Stimulated activated CD8-positive, alpha-beta memory T cell treated with anti-CD3 and anti-CD28 coated beads, Interleukin-4, amount 100 ng/mL, for 48 hours (primary cell): ENCODE data around the gene PCDH7.

Experiments used
- DNase-seq: peaks from one replicate; pipeline ENCODE4 v3.0.0-alpha.2; 2020

Gene PCDH7

GRCh38 chr4:30720021-30720660 is at the start of gene PCDH7:
PCDH7 (plus strand) TSS chr4:30720369; CDS start chr4:30721423, 1,054 bp downstream.
- DNase-seq = no peak

DNA sequence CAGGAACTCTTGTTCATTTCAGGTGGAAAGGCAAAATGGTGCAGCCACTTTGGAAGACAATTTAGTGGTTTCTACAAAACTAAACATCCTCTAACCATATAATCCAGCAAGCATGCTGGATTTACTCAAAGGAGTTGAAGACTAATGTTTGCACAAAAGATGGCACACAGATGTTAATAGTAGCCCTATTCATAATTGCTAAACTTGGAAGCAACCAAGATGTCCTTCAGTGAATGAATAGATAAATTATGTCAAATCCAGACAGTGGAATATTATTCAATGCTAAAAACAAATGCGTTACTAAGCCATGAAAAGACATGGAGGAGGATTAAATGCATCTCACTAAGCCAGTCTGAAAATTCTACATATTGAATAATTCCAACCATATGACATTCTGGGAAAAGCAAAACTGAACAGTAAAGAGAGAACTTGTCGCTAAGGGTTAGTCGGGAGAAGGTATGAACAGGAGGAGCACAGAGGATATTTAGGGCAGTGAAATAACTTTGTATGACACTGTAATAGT is 48.2 kb upstream of the PCDH7 start:
- no peak for DNase-seq

- DNase-seq = no peak
Measured at GRCh38 chr4:30696191-30696590, 24.0 kb upstream of the PCDH7 start.

DNA sequence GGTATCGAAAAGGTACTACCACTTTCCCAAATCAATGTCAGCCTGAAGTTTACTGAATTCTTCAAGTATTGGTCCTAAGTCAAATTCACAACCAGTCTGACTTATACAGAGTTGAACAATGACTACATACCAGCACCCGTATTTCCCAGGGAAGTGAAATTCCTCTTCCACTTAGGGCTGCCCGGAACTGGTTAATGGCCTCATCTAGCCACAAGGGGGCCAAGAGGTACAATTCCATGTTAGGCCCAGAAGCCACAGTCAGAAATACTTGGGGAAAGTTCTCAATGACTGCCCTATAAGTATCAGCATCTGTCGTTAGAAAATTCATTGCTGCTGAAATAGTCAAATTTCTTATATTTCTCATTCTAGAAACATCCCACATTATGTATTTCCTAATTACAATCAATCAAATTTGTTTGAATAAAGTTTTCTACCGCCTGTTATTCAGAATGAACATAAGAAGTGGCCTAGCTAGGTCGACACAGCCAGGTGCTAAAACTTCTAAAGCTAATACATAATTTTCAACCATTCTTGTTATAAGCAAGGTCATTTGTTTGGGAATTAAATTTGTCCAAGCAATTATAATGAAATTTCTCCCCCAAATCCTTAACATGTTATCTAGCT is 5.6 kb upstream of the PCDH7 start:
- DNase-seq = no peak

DNA sequence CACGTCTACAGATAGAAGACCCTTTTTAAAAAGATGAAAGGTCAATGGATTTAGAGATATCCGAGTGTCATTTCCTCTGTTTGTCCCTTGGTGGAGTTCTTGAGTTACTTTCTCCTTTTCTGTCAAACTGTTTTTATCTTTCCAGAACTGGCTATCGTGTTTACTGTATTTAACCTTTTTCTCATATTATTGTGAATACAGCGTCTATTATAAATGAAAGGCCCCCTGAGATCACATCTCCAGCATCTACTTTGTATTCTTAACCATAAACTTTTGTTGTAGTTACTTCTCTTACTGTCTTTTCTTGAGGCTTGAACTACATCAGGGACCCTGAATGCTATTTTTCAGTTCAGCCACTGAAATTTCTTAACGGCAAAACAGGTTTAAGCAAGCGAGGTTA is 4.0 kb upstream of the PCDH7 start:
- no peak for DNase-seq

GRCh38 chr4:30716681-30717207 is 3.4 kb upstream of the PCDH7 start:
- no peak for DNase-seq

DNA sequence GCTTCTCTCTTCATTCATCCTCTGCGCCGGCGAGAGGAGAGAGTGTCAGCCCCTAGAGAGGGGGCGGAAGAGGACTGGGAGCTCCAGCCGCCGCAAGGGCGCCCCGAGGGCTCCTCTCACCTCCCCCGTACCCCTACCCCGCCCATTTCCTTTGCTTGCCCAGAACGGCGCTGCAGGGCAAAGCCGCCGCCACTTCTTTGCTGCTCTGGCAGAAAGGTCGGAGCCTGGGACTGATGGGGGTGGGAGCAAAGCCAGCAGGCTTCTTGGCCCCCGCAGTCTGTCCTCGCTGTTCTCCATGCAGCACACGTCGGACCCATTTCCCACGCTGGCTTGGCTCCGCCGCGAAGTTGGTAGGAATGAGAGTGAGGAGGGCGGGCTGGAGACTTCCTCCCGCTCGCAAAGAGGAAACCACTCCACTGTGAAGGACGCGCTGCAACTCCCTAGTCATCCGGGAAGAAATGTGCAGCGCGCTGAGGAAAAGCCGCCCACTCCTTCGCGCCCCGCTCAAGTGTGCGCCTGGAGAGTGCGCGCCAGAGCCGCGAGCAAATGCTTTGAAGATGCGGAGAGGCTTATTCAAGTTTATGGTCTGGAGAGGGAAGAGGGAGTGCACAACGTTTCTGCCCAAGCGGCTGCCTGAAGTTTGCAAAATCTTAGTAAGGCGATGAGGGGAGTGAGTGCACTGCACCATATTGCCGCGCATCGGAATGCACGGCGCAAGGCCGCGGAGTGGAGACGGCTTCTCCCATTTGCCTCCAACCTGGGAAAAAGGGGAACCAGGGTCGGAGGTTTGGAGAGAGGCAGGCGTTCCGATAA is 2.8 kb upstream of the PCDH7 start:
- peak; percentile 30 for DNase-seq

DNA sequence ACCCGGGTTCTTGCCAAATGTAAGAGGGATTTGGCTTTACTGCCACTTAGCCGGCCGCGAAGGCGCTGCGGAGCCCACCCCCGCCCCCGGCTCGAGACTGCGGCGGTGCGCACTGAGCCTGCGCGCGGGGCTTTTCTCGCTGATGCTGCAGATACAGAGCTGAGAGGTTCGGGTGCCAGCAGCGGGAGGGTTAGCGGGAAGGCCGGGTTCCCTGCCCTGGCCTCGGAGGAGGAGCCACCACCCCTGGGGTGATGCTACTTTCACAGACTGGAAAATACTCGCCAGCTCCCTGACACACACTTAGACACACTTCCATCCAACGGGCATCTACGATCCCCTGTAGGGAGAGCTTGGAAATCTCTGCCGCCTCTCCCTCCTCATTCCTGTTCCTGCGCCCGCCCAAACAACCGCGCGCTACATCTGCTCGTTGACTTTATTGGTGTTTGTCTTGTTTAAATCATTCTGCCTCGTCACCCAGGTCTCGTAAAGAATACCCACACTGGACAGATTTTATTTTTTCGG is 2.1 kb upstream of the PCDH7 start:
- no peak for DNase-seq

DNA sequence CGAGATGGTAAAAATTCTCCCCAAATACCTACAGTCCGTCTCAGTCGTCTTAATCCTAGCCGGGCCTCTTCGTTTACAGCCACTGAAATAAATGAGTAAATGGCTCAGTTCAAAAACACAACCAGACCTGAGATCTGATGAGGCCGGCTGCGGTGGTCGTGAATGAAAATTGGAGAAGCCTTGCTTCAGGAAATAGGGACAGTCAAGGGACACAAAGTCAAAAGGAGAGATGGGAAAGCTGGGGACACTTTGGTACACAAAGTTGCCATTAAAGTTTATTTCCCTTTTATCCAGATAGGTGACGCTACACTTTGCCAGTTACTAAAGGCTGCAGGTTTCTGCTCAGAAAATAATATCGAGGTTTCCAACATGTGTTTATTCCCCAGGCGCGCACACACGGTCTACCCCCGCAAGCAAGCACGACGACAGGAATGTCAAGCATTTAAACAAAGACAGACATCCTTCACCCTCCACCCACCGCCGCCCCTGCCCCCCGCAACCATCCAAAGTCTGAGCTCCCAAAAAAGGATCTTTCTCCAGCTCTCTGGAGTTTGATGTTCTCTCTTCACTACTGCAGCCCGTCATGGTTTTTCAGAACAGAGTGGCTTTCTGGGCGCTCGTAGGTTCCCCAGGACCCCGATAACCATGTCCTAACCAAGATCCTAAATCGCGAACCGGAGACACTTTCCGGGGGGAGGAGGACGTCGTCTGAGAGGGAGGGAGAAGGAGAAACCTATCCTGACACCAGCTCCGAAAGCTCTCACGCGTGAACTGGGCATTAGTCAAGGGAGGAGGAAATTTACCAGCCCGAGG is 1.3 kb upstream of the PCDH7 start:
- no peak for DNase-seq

DNA sequence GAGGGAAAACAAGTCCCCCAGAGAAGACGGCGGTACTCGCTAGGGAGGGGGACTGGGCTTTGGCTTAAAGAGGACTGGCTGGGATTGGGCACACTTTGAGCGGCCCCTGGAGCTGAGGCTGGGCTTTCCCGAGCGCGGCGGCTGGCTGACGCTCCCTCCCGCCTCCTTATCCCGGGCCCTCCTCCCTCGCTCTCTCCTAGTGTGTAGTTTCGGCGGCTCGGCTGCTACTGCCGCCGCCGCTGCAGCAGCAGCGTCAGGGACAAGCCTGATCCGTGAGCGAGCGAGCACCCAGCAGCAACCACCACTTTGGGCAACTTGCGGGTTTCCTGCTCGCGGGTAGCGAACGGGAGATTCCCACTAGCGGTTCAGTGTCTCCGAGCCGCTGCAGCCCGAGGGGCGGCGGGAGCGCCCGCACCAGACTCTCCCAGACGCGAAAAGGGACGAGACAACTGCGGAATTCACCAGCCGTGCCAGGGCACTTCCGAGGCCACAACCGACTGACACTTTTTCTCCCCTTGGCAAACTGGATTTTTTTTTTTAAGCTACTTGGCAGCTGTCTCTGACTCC is 632 bp upstream of the PCDH7 start:
- no peak for DNase-seq

GRCh38 chr4:30720661-30721184 is 554 bp downstream of the PCDH7 start:
- DNase-seq = no peak

GRCh38 chr4:30721185-30722091 is 1.3 kb downstream of the PCDH7 start:
- DNase-seq = peak; percentile 30

DNA sequence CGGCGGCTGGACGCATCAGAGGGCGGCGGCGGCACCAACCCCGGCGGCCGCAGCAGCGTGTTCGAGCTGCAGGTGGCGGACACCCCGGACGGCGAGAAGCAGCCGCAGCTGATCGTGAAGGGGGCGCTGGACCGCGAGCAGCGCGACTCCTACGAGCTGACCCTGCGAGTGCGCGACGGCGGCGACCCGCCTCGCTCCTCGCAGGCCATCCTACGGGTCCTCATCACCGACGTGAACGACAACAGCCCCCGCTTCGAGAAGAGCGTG is 1.9 kb downstream of the PCDH7 start:
- DNase-seq = no peak

DNA sequence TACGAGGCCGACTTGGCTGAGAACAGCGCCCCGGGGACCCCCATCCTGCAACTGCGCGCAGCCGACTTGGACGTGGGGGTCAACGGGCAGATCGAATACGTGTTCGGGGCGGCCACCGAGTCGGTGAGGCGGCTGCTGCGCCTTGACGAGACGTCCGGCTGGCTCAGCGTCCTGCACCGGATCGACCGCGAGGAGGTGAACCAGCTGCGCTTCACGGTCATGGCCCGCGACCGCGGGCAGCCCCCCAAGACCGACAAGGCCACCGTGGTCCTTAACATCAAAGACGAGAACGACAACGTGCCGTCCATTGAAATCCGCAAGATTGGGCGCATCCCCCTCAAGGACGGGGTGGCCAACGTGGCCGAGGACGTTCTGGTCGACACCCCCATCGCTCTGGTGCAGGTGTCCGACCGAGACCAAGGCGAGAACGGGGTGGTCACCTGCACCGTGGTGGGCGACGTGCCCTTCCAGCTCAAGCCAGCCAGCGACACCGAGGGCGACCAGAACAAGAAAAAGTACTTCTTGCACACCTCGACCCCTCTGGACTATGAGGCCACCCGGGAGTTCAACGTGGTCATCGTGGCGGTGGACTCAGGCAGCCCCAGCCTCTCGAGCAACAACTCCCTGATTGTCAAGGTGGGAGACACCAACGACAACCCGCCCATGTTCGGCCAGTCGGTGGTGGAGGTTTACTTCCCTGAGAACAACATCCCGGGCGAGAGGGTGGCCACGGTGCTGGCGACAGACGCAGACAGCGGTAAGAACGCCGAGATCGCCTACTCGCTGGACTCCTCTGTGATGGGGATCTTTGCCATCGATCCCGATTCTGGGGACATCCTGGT is 2.4 kb downstream of the PCDH7 start:
- DNase-seq = no peak

GRCh38 chr4:30723201-30723955 is 3.2 kb downstream of the PCDH7 start:
- no peak for DNase-seq

- DNase-seq = no peak
Measured at GRCh38 chr4:30724247-30724646, 4.1 kb downstream of the PCDH7 start.

- DNase-seq = no peak
Measured at GRCh38 chr4:30725562-30725961, 5.4 kb downstream of the PCDH7 start.

DNA sequence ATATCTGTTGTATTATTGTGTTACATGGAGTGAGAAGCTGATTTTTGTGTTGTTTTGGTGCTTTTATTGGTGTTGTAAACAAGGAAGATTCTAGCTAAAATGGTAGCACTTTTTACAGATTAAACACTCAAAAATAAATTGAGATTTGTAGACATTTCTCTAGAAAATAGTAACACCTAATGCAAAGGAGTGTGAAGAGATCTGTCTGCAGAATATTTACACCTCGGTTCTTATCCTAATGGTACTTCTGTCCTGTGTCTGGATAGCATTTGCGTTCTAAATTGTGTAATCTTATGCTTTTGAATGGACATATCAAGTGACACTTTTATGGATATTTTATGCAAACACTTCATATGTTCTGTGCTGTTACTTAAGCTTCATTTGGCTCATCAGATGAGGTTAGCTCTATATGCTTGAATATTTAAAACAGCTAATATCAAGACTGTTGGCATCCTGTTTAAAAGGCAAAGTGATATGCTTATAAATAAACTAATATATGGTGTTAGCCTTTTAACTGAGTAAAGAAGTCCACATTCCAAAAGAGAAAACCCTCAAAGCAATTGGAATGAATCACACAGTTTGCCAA is 6.0 kb downstream of the PCDH7 start:
- no peak for DNase-seq

GRCh38 chr4:30727409-30727808 is 7.2 kb downstream of the PCDH7 start:
- no peak for DNase-seq
